HG02981 (cell line): ENCODE results near the gene TPP1.

Source experiments
- ATAC-seq: cut with Tn5 transposase; IDR thresholded peaks from one replicate; pipeline ENCODE4 v1.9.1; 2021; ENCODE audit warnings: mild to moderate bottlenecking, moderate library complexity; ENCODE audit not compliant: unreplicated experiment

TPP1 gene

DNA sequence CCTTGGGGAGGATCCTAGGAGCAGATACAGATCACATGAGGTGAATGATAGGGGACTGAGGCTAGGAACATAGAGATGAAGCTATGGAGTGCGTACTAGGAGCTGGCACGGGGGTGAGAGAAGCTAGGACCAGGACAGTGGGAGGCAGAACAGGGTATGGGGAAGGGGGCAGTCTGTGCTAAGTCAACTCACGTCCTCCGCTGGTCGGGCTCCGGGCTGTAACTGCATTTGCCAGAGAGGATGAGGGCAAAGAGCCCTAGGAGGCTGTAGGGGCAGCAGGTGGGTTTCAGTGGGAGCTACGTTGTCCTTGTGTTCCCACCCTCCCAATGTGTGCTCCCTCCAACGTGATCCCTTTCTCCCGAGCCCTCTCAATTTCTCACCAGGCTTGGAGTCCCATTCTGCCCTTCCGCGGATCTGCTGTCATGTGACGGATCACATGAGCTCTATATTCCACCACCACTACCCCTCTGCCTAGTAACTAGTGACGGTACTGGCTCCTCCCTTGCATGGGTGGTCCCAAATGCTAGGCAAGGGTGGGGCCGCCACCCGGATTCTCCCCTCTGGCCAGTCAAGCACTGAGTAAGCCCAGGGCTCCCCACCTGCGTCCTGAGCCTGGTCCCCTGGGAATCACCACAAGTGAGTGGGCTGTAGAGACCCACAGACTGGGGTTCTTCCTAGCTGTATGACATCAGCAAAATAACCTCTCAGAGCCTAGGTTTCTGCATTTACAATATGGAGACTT lies at the start of gene TPP1:
Gene TPP1 (minus strand): TSS at position 419 of the 742 bp plus-strand sequence. CDS start 22 bp downstream, at position 397.
- ATAC-seq: peak; percentile 99

DNA sequence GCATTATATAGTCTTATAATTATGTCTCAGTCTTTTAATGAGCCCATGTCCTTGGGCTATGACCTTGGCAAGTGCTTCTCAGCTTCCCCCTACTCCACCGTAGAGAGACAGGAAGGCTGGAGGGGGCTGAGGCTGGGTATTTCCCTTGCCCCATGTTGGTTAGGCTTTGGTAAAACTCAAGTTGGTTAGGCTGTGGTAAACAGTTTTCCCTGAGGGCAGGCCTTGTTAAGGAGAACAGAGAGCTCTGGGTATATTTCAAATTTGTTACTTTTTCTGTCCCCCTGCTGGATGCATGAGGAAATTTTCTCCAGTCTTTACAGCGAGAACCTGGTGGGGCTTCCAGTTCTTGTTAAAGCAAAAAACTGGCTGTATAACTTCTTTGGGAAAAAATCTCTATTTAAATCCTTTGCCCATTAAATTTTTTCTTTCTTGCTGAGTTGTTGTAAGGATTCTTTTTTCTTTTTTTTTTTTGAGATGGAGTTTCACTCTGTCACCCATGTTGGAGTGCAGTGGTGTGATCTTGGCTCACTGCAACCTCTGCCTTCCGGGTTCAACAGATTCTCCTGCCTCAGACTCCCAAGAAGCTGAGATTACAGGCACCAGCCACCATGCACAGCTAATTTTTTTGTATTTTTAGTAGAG lies 48.6 kb upstream of the TPP1 start:
- peak; percentile 72 for ATAC-seq

DNA sequence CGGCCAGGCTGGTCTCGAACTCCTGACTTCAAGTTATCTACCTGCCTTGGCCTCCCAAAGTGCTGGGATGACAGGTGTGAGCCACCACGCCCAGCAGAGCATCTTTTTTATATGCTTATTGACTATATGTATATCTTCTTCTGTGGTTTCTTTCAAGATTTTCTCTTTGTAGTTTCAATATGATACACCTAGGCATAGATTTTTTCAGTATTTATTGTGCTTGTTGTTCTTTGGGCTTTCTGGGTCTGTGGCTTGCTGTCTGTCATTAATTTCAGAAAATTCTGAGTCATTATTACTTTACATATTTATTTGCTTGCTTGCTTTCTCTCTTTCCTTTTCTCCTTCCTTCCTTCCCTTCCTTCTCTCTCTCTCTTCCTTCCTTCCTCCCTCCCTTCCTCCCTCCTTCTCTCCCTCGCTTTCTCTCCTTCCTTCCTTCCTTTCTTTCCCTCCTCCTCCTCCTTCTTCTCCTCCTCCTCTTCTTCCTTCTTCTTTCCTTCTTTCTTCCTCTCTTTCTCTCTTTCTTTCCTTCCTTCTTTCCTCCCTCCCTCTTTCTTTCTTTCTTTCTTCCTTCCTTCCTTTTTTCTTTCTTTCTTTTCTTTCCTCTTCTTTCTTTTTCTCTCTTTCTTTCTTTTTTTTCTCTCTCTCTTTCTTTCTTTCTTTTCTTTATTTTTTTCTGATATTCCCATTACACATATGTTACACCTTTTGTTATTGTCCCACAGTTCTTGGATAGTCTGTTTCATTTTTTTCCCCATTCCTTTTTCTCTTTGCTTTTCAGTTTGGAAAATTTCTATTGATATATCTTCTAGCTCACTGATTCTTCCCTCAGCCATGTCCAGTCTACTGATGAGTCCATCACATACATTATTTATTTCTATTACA lies 47.3 kb upstream of the TPP1 start:
- ATAC-seq: no peak

DNA sequence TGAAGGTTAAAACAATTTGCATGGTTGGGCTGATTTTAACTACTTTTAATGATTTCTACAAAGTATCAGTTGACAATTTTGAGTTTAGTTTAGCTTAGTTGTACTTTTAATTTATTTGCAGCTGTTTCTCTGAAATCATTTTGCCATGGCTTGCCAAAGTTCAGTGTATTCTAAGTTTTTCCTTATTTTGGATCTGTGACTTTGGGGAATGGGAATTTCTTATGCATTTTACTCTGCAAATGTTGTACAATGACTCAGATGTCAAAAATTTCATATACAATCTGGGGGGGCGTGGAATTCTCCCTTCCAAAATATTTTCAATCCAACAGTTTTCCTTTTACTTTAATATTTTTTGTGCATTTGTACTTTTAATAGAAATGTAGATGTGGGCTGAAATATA lies 45.3 kb upstream of the TPP1 start:
- ATAC-seq: no peak

DNA sequence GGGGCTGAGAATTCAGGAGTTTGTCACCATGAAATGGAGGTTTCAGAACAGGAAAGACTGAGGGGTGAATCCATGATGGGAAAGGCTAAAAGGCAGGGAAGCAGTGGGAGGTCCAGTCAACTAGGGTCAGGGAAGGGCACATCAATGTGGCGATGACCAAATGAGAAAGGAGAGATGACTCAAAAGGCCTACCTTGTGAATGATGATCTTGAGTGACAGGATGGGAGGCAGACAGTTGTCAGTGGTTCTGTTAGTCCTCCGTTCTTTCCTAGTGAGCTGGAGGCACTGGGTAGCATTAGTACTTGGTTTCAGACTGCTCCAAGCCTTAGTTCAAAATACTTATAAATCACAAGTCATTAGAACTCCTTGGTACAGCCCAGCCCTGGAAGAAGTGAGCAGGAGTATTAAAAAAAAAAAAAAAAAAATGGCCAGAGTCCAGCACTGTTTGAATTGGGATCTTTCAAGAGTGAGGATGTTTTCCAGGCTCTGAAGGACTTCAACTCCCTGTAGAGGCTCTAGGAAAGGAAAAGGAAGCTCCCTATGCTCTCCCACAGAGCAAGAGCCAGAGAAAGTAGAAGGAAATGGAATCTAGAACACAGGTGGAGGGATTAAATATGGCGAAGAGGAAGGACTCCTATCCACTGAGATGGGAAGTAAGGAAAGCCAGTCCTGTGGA lies 44.7 kb upstream of the TPP1 start:
- ATAC-seq: no peak

DNA sequence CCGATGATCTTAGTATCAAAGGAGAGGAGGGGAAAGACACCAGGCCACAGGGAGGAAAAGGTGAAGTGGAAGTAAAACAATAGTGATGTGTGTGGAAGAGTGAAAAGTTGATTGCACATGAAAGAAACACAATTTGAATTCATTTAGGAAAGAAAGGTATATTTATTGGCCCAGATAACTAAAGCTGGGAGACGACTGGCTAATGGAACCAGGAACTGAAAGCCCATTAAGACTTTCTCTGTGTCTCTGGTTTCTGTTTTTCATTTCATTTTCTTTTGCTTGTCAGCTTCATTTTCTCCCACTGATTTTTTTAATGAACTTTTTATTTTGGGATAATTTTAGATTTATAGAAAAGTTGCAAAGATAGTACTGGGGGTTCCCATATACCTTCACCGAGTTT lies 41.5 kb upstream of the TPP1 start:
- no peak for ATAC-seq

DNA sequence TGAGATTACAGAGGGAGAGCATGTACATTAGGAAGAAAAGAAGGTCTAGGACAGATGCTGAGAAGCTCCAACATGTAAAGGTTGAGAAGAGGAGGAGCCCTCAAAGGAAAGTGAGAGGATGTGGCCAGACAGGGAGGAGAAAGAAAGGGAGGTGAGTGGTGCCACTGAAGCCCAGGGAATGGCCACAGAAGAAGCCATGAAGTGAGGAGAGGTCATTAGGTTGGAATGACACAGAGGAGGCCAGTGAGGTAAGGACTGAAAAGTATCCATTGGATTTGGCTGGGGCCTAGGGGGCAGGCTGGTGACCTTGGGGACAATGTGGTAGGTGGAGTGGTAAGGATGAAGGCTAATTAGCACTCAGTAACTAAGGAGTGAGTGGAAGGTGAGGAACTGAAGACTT lies 39.4 kb upstream of the TPP1 start:
- ATAC-seq: no peak

DNA sequence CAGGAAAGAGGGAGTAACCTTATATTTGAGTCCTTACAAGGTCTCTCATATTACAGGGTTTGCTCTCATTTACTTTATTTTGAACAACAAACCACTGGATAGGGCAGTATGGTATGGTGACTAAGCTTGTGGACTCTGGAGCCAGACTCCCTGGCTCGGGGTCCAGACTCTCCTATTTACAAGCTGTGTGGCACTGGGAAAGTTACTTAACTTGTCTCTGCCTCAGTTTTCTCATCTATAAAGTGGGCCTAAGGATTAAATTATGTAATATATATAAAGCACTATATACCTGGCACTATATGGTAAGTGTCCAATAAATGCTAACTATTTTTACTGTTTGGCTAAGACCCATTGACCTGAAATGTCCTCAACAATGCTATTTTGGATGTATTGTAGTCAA lies 38.1 kb upstream of the TPP1 start:
- ATAC-seq: no peak

DNA sequence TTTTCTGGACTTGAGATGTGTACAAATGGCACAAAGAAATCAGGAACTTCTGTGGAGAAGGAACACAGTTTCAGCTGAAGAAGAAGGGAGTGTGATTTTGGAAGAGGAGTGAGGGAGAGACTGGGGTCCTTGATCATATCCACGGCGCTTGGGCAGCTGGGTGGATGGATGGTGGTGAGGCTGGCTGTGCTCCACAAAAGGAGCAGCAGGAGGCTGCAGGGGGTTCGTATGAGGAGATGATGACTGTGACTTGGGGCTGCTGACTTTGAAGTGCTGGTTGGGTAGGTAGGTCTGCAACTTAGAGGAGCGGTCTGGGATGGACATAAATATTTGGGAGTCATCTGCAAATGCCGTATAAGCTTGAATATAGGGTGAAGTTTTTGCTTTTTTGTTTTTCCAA lies 37.7 kb upstream of the TPP1 start:
- ATAC-seq: no peak

DNA sequence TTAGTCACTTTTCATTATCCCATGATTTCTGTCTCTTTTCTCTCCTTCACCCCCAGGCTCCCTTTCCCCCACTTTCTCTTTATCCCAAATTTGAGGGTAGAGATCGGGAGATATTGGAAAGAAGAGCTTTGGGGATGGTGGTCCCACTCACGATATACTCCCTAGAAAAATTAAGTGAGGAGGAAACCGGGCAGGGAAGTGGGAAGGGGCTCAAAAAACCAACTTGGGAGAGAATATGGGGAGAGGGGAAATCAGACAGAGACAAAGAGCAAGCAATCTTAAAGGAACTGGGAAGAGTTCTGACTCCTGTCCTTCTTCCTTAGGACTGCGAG lies 37.3 kb upstream of the TPP1 start:
- ATAC-seq: no peak

DNA sequence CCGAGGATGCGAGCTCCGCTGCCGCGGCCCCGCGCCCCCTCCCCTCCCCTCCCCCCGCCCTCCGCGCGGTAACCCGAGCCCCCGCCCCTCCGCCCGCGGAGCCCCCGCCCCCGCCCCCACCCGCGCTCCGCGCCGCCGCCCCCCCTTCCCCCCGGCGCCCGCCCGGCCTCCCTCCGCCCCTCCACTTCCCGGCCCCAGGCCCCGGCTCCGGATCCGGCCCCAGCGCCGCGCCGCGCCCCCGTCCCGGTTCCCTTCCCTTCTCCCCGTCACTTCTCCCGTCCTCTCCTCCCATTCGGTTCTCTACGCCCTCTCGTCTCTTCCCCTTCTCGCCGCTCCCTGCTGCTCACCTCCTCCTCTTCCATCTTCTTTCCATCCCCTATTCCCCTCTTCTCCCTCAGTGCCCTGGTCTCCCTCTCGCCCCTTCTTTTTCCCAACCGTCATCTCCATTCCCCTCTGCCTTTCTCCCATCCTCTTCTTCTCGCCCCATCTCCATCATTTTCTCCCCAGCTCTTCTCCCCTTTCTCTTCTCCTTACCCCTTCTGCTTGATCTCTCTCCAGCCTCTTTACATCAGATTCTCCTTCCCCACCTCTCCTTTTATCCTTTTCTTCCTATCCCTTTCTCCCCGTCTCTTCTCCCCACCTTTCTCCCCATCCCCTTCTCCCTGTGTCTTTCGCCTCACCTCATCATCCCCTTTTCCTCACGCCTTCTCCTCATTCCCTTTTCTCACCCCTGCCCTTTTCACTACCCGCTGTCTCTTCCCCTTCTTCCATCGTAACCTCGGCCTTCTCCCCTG lies 36.8 kb upstream of the TPP1 start, which contains the start of gene DCHS1:
Gene DCHS1 (minus strand): TSS at position 20 of the 794 bp plus-strand sequence. CDS start 14,196 bp downstream, outside the sequence.
- ATAC-seq: no peak

DNA sequence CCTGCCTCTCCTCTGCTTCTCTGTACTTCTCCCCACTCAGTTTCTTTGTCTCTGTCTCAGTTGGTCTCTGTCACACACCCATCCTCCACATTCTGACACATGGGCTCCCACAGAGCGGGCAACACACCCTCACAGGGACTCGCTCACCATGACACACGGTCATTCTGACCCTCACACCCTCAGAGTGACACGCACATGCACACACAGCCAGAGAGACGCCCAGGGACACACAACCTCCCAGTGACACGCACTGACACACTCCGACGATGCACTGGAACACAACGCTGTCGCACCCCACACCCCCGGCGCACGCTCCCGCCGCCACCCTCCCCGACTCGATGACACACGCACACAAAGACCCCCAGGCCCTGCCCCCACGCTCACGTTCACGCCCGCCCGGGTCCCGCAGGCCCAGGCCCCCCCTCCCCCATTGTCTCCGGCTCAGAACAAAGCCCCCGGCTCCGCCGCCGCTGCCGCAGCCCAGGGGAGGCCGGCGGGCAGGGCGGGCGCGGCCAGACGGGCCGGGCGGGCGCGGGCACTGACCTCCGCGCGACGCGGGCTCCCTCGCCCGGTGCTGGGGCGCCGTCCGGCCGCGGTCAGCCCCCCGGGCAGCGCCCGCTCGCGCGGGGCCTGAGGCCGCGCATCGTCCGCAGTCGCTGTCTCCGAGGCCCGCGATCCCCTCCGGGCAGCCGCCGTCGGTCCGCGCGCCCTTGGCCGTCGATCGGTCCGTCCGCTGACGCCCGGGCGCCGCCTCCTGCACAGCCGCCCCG lies 36.0 kb upstream of the TPP1 start:
- no peak for ATAC-seq

DNA sequence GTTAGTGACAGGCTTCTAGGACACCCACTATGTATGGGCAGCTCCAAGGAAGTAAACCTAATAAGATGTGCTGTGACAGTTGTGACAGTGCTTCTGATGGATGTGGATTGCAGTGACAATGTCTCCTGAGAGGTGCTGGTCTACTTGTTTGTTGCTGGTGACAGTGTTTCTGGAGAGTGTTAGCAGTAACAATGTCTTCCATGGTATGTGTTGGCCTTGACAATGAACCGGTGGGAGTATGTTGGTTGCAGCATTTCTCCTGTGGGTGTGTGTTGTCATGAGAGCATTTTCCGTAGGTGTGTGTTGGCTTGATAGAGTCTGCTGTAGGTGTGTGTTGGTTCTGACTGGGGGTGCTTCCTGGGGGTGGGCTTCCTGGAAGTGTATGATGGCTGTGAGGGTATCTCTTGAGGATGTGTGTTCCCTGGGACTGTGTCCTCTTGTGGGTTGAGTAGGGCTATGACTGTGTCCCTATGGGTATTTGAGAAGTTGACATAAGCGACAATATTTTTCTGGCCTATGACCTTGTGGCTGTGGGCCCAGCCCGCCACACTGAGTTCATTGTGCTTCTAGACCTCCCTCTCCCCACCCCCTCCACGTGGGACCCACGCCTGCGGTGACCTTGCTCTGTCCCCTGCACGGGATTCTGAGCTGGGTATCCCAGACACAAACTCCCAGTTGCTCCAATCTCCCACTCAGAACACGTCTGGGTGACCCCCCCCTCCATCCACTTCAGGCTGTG lies 35.2 kb upstream of the TPP1 start:
- no peak for ATAC-seq

DNA sequence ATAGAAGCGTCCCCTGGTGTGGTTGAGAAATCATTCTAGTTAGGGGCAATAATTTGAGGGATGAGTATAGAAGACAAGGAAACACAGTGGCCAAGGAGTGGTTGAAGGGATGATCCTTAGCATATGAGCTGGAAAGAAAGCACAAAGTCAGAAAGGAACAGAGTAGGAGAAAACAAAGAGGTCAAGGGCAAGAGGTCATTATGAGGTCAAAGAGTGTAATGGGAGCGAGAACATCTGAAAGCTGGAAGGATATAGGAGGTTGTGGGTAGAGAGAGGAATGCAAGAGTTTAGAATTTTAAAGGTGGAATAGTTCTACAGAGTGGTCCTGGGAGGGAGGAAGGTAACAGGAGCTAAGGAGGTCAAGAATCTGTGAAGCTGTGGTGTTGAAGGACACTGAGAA lies 34.4 kb upstream of the TPP1 start:
- ATAC-seq: no peak

DNA sequence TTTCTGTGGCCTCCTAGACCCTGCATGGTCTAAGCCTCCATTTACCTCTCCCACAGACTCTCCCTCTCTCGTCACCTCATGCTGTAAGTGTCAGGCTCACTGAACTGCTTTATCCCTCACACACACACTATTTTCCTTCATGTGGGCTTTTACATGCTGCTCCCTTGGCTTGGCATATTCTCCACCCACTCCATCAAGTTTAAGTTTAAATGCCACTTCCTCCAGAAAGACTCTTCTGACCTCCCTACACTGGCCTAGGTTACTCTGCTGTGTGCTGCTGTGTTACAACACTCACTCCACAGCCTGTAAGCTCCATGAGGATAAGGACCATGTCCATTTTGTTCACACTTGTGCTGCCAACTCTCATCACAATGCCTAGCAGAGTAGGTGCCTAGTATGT lies 33.9 kb upstream of the TPP1 start:
- ATAC-seq: no peak

DNA sequence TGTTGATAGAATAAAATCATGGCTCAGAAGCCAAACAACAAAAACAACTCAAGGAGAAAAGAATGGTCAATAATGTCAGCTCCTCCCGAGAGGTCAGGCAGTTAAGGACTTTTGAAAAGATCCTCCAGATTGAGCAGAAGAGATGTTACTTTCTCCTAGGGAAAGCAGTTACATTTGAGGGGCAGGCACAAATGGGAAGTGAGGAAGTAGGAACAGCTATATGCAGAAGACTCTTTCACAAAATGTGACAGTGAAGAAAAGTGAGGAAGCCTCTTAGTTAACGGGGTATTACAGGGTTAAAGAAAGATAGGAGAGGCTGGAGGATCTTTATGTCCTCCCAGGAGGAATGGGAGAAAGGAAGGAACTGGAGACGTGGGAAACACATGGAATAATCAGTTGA lies 33.0 kb upstream of the TPP1 start:
- no peak for ATAC-seq

DNA sequence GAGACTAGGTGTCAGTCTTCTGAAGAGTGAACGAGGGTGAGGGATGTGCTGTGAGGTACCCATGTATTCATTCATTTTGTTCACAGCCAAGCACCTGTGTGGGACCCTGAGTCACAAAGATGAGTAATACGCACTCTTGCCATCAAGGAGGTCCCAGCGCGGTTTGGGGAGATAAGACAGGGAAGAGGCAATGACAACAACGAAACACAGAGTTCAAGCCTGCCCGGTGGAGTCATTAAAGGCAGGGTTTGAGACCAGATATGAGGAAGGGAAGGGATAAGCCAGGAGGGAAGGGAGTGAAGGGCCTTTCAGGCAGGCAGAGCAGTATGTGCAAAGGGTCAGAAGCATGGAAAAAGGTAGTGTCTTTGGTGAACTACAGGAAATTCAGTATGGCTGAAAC lies 31.8 kb upstream of the TPP1 start:
- ATAC-seq: no peak

DNA sequence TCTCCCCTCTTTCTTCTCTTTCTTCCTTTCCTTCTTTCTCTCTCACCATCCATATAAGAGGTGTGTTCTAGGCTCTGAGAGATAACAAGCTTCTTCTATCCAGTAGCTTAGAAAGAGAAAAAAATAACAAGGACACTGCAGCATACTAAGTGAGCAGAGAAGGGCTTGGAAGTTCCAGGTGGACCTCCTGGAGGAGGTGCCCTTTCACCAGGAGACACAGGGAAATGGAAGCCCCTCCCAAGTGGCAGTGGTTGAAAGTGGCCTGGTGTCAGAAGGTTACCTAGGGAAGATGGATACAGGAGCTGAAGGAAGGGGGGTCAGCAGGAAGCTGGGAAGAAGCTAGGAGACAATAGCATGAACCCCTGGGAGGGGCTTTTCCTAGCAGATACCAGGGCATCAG lies 30.9 kb upstream of the TPP1 start:
- no peak for ATAC-seq

DNA sequence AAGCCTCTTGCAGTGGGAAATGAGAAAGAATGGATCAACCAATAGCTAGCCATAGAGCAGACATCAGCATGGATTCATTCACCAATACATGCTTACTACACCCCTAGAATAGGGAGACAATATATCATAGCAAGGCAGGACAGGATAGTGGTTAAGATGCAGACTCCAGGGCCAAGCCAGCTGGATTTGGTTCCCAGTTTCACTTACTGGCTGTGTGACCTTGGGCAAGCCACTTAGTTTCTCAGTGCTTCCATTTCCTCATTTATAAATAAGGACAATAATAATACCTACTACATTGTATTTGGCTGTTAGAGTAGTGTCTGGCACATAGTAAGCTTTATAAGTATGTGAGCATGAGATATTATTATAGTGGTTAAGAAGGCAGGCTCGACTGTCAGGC lies 29.3 kb upstream of the TPP1 start:
- no peak for ATAC-seq
